ENCODE data around the gene M1AP.
"Not testable (repeated sequence)": the region's sequence is repeated elsewhere in the genome, so short reads cannot be mapped to it uniquely, and the experiment has no call there.

Gene M1AP

DNA sequence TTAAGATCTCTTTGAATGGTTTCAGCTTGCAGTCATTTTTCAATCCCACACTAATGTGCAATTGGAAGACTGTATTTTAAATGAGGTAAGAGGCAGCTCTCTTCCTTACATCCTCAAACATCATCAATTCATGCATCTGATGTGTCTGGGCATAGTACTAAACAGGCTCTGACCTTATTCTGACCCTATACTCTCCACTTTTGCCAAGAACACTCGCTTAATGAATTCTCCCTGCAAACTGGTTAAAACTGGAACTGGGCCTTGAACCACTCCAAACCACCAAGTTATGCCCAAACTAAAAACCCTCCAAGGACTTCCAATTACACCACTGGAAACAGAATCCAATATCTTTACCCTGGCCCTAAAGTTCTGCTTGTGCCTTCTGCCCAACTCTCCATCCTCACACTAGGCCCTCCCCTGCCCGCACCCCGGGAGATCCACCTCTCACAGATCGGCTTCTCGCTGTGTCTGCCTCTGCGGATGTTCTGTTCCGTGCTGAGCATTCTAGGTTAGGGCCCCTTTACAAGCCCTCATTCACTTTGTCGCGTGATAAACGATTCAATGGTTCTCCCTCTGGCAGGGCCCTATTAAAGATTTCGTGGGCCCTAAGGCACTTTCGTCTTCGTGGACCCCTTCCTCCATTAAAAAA is 1.2 kb downstream of the M1AP start:
- DNase-seq = no peak

DNA sequence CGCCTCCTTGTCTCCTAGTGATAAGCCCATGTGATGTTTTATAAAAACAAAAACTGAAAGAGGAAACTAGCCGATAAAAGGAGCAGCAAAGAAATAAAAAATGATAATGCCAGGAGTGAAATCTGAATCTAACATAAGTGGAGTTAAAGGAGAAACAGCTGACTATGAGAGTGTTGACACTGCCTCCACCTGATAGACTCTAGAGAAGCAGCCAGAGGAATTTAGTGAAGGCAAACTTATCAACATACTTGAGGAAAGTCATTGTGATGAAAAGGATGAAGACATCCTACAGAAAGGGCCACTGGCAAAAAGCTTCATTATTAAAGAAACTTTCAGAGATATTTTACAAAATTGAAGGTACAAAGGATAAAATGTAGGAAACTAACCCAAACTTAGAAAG is 1.9 kb downstream of the M1AP start:
- no peak for DNase-seq

DNA sequence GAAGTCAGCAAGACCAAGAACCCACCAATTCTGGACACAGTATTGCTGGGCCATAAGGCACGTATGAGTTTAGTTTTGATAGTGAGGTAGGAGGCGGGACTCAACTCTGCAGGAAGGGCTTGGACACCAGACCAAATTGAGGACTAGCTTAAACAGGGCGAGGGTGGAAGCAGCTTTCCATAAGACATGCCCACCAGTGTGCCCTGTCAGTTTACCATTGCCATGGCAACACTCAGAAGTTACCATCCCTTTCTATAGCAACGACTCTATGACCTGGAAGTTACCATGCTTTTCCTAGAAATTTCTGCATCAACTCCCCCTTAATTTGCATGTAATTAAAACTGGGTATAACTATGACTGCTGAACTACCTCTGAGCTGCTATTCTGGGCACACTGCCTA is 2.8 kb downstream of the M1AP start:
- DNase-seq = no peak

DNA sequence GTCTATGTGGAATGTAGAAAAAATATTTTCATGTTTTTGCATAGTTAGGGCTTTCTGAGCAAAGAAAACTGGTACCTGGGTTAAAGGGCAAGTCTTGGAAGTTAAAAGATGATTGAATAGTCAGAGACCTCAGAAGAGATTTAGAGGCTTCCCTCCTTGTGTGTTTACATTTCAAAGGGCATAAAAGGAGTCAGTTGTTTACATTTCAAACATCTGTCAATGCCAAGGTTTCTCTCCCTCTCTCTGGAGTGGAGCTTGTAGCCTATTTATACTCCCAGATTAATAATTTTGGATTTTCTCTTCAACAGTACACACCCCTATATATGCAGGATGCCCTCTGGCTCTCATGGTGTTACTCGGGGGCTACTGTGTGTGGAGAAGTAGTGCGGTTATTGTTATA is 8.6 kb downstream of the M1AP start:
- no peak for DNase-seq

DNA sequence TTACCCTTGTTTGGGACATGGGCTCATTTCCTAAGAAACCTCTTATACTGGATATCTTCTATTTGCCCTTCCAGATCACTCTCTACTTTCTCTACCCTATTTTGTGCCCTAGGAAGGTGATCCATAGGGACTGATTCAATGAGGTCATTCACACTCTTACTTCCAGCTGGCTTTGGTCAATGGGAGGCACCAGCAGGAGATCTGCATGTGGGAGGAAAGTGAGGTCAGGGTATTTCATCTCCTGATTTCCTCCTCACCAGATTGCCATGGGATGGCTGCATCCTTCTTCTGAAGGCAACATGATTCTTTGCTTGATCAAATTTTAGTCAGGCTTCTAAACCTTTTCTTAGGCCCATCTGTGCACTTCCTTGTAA is 15.2 kb downstream of the M1AP start:
- DNase-seq = no peak

DNA sequence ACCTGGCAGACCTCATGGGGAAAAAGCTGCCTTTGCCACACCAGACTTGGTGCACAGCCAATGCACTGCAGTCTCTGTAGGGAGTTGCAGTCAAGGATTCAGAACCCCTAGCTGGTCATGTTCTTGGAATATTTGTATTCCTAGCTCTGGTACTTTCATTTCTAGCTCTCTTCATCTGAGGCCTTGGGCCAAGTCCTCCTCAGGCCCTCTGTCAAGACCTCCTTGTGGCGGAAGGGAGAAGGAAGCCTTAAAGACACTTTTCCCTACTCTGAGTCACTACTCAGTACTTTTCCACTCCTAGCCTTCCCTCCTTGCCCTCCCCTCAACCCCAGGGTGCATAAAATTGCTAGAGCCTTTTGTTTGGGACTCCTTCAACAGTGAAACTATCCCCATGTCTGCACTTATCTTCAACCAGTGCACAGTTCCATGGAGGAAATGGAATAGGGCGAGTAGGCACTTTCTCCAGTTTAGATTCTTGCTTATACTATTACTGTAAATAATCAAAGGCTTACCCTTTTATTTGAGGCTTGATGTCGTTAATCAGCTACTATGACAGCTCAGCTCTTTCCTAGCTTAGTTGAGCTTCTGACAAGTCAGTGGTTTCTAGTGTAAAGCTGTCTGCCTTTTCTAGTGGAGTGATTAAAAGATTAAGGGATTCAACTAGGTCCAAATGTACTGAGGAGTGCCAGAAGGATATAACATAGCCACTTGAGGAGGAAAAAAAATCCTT is 15.8 kb downstream of the M1AP start:
- peak; percentile 19 for DNase-seq

DNA sequence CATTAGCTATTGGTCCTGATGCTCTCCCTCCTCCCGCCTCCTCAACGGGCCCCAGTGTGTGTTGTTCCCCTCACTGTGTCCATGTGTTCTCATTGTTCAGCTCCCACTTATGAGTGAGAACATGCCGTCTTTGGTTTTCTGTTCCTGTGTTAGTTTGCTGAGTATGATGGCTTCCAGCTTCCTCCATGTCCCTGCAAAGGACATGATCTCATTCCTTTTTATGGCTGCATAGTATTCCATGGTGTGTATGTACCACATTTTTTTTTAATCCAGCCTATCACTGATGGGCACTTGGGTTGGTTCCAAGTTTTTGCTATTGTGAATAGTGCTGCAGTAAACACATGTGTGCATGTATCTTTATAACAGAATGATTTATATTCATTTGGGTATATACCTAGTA is 17.7 kb downstream of the M1AP start:
- DNase-seq = not testable (repeated sequence)

DNA sequence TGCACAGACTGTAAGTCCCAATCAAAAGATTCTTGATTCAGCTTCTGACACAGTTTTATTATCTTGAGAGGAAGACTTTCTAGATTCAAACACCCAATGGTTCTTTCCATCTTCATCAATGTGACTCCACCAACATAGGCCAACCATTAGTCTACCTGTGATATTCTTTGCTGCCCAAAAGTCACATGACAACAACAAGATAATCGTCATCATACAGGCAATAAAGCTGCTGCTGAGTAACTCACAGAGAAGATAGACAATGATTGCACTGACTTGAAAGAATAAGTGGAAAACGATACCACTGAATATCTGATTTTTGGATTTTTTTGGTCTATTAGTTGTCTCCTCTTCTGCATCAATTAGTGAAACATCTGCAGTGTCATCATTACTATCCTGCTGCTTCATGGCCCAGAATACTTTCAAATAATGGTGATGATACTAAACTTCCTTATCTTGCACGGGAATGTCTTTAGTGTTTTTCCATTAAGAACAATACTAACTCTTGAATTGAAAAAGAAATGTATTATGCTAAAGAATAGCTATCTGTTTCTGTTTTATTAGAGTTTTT is 19.5 kb downstream of the M1AP start:
- DNase-seq = no peak

DNA sequence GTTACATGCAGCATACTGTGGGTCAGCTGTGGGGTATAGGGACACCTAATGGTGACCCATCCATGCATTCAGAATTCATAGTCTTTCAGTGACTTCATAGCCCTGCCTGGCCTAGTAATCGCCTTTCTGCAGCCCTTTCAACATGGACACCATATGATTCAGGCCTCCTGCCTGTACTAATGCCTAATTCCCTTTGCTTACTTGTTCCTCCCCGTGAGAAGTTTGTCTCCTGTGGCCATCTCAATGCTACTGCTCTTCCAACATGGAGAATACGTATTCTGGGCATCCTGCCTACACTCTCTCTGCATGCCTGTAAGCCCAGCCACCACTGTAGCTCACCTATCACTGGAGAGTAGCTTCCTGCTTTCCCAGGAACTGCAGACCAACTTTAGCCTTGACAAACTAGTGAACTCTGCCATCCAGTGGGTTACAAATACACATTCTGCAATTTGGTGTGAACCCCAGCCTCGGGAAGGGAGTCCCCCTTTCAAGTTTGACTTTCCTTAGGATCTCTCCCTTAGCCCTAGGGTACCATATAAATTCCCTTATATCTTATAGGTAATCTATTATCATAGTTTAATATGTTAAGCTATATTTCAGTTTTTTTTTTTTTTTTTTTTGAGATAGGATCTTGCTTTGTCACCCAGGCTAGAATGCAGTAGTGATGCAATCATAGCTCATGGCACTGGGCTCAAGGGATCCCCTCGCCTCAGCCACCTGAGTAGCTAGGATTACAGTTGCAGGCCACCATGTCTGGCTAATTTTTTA is 22.3 kb downstream of the M1AP start:
- DNase-seq = peak; percentile 5

DNA sequence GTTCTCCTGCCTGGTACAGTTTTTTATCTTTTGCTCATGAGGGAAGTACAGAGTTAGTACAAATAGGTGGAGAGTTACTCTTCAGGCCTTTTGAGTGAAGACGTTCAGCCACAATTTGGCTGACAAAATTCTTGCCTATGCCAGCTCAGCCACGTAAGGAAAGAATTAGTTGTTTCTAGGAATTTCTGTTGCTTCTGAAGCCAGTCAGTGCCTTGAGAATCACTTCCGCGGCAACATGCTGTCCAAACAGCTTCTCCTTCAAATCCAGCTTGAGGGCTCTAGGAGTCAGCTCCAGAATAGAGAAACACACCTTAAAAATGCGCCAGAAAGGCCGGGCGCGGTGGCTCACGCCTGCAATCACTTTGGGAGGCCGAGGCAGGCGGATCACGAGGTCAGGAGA is 27.5 kb downstream of the M1AP start:
- no peak for DNase-seq

DNA sequence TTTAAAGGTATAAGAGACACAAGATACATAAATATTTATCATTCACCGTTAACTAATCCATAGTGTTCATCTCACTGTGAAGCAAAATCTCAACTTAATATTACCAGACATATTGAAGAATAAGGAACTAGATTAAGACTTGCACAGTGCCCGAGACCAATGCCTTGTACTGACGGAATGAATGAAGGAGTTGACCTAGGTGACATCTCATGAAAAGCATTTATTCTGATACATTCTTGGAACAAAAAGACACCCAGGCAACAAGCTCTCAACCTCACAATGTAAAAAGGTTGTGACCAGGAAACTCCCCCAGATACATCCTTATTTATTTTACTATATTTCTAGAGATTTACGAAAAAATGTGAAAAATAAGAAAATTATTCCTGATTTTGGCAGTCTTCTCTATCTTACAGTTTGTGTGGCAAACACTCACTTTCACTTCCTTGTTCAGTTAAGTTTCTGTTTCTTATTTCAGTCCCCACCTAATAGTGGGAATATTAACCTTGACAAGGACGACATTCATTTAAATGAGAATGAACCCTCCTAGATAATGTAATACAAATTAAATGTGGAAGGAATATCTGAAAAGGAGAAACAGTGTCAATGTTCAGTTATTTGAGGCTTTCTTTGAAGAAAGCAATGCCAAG is 28.4 kb downstream of the M1AP start:
- no peak for DNase-seq

DNA sequence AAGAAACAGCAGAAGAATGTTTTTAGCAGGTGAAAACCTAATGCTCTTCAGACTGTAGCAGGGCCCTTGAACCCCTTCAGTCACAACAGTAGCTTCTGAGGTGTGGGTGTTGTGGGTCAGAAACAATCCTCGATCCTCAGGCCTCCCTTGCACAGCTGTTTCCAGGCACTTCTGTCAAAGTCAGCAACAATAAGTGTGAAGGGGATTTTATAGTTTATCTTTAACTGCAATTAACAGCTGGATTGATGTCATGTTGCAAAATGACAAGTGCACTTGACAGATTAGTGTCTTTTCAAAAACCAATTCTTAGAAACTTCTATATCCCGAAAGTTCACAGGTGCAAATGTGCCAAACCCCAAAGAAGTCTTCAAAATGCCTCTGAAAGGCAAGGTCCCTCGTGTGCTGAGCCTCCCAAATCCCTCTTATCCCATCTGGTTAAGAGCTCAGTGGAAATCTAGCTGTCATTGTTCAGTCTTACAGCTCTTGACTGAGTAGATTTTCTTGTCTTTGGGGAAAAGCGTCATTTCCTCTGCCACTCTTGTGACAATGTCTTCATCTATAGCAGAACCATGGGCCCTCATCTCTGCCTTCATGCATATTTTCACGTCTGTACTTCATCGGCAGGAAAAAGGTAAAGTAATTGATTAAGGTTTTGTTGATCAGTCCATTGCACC is 29.6 kb downstream of the M1AP start:
- no peak for DNase-seq

DNA sequence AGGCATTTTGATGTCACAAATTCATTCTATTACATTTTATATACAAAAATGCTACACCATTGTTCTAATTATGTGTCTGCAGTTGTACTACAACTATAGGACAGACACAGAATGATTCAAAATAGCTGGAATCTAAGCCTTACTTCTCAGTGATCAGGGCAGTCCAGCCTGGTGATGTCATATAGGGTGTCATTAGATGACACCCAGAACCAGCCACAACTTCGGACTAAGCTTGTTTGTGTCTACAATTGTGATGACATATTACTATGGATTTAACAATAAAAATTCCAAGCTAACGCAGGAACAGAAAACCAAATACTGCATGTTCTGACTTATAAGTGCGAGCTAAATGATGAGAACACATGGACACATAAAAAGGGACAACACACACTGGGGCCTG is 31.0 kb downstream of the M1AP start:
- no peak for DNase-seq

DNA sequence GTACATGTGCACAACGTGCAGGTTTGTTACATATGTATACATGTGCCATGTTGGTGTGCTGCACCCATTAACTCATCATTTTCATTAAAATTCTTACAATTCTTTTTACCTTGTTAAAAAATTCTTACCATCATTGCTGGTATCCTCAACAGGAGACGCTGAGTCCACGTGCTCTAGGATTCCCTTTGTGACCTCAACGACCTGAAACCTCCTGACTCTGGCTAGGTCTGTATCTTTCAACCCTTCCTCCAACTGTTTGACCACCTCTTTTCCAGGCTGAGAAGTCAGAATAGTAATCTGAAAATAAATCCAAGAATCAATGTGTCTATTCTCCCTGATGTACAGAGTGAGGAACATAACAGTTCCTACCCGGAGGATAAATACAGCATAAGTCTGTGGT is 41.2 kb downstream of the M1AP start:
- DNase-seq = no peak

DNA sequence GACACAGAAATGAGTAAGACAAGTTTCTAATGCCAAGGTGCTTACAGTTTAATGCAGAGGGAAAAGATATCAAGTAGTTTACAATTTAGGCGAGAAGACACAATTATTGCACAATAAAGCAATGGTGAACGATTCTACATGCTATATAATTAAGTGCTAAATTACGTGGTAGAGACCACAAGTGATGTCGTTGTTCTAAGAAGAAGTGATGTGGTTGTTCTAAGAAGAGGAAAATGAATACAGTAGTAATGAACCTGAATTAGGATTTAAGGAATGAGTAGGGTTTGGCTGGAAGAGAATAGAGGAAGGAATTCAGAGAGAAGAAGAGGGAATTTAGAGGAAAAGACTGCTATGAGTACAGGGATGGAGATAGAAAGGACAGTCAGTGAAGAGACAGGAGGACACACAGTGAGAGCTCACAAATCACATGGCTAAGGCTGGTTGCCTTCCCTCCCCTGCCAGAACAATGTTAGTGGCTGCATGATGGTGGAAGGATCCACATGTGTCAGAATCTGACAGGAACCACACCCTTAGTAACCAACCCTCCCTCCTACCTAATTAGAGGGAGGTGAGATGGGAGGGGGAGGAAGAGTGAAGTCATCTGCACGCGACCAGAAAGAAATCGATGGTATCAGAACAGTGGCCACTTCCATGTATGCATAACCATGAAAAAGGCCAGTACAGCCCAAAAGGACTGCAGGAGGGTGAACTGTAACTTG is 44.7 kb downstream of the M1AP start:
- no peak for DNase-seq

DNA sequence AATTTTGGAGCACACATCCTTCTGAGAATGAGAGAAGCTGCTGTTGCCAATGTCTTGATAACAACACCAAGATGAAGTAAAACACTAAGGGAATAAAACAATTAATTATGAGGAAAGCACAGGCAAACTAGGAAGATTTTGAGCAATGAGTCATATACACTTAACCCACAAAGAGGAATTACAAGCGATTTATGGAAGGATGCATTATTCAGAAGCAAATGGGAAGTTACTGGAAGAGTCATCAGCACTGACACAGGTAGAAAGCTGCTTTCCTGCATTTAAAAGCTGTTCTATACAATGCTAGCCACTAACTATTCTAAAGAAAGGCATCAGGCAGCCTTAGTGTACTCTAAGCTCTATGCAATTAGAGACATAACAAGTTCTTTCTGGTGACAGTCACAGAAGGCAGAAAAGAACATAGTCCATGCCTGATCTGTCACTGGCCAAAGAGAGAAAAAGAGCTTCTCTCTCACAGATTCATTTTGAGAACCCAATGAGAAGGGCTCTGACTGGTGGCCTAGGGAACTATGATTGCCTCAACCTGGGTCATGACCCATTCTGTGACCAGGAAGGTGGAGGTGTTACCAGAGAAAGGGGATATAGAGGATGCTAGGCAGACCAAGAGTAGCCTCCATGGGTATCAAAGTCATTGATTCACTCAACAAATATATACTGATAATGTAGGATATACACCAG is 45.4 kb downstream of the M1AP start:
- DNase-seq = peak; percentile 69

DNA sequence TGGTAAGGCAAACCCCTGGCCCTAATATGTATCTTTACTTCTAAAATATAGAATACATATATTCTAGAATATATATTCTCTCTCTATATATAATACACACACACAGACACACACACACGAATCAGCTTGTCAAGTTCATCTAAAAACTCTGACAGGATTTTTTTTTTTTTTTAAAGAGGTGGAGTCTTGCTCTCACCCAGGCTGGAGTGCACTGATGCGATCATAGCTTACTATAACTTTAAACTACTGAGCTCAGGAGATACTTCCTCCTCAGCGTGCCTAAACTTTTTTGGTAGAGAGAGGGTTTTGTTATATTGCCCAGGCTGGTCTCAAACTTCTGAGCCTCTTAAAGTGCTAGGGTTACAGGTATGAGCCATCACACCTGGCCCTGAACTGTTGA is 48.5 kb downstream of the M1AP start:
- DNase-seq = no peak

DNA sequence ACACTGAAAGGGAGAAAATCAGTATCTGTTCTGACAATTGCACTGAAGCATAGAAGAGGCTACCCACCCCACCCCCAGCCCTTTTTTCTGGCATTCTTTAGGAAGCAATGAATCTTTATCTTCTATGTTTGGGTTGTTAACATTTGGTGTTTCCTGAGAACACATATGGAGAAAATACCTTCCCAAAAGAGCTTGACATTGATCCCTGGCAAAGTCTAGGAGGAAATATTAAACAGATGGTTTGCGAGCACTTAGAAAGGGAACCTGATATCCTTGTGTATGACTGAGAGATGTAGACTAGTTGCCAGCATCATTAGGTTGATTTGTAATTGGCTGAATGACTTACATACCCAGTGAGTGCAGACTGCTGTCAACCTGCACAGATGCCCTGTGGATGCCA is 50.7 kb downstream of the M1AP start:
- DNase-seq = no peak

DNA sequence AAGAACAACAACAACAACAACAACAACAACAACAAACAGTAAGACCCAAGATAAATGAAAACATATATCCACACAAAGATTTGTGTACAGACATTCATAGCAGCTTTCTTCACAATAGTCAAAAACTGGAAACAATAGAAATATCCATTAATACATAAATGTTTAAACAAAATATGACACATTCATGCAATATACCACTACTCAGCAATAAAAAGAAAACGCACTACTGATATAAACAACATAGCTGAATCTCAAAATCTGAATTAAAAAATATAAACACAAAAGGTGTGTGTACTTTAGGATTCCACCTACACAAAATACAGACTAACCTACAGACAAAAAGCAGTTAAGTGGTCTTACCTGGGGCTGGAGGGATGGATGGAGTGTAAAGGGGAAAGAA is 51.5 kb downstream of the M1AP start:
- no peak for DNase-seq

DNA sequence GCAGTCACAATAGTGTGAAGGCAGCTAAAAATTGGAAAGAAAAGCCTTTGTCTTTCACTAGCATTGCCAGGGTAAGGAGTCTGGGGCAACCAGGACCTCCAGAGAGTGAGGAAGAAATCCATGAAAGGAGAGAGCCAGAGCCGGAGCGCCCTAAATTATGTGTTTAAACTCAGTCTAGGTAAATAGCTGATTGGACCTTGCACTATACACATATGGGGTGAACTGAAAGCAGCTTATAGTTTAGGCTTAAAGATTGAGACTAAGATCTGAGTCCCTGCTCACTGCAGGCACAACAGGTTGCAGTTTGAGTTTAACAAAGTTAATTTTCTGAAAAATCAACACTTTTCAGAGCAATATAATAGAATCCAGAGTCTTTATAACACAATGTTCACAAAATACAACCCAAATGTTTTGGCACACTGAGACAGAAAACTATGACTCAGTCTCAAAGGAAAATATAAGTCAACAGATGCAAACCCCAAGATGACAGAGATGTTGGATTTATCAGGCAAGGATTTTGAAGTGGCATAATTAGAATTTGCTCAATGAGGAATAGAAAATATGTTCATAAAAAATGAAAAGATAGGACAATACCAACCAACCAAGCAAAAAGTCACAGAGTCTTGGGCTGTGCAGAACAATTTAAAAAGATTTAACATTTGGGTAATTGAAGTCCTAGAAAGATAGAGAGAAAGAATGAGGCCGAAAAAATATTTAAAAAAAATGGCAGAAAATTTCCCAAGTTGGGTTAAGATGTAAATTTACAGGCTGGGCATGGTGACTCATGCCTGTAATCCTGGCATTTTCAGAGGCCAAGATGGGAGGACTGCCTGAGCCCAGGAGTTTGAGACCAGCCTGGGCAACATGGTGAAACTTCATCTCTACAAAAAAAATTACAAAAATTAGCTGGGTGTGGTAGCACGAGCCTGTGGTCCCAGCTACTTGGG is 54.0 kb downstream of the M1AP start:
- DNase-seq = no peak
